Ovary (tissue), 3 donors: ENCODE data around the gene PLA2G2D.
A peak's percentile ranks its signal among the peaks of the same experiment; 100 is the strongest.

ENCODE experiments used
- EP300 ChIP-seq: sonication (generic); formaldehyde crosslinking; IDR thresholded peaks from one replicate; pipeline ENCODE4 v1.6.1; 2017; ENCODE audit warnings: antibody characterized with exemption
- POLR2A ChIP-seq: fragments of 450-650 bp; IDR thresholded peaks from one replicate; pipeline ENCODE4 v1.6.1; 2017; ENCODE audit warnings: antibody characterized with exemption, mild to moderate bottlenecking, moderate library complexity
- TF ChIP-seq, protein P1 (sequence below), 3 donors: fragments of 450-650 bp in 2 of 3; fragments of 200-600 bp in 1 of 3; IDR thresholded peaks; one replicate each; pipeline versions ENCODE4 v1.5.1 to v1.8.0; 2016 to 2022; ENCODE audit warnings: antibody characterized with exemption in 3 of 3, mild to moderate bottlenecking in 1 of 3
- donor health status: DM: no; HTN: no; CAD: no.

DNA sequence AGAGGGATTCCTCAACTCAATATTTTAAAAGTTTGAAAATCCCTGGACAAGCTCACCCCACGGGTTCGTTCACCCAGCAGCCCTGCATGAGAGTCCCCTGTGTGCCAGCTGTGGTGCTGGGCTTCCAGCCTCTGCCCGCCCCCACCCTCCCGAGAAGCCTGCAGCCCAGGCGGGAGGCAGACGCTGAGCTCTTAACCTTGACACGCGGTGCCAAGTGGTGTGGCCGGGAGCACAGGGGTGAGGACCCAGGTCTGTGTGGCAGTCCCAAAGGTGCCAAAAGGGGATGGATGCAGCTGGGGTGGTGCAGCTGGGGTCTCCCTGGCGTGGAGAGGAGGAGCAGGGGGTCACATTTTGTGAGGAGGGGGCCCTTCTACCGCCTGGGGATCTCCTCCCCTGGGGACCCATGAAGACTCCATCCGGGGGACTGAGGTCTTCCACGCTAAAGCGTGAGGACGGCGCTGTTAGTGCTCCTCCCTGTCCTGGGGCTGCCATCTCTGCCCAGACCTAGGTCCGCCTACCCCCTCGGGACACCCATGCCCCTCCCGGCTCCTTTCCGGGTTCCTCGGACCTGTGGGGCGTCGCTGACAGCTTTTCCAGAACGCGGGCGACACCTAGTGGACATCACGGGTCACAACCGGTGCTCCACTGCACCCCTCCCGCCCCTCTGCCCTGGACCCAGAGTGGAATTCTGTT, 32.7 kb upstream of the PLA2G2D start:
- TF ChIP-seq, protein P1, sequence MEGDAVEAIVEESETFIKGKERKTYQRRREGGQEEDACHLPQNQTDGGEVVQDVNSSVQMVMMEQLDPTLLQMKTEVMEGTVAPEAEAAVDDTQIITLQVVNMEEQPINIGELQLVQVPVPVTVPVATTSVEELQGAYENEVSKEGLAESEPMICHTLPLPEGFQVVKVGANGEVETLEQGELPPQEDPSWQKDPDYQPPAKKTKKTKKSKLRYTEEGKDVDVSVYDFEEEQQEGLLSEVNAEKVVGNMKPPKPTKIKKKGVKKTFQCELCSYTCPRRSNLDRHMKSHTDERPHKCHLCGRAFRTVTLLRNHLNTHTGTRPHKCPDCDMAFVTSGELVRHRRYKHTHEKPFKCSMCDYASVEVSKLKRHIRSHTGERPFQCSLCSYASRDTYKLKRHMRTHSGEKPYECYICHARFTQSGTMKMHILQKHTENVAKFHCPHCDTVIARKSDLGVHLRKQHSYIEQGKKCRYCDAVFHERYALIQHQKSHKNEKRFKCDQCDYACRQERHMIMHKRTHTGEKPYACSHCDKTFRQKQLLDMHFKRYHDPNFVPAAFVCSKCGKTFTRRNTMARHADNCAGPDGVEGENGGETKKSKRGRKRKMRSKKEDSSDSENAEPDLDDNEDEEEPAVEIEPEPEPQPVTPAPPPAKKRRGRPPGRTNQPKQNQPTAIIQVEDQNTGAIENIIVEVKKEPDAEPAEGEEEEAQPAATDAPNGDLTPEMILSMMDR (IDR thresholded peaks at IDR 0.05), result peak; percentile 84 to 99 (median 97)
- TF ChIP-seq EP300 (no peak), POLR2A (no peak)
